GM23338 (cell line): ENCODE results near the gene SCAMP1.

Experiments used
- CREB1 ChIP-seq: fragments of 250-450 bp; sonication (Bioruptor Pico); IDR thresholded peaks from 2 replicates; pipeline ENCODE4 v1.5.0; 2020; ENCODE audit warnings: low read depth, mild to moderate bottlenecking, moderate library complexity
- CTCF ChIP-seq, 2 experiments: fragments of 200-600 bp in 1 of 2; sonication (generic) in 1 of 2; conservative IDR thresholded peaks; 2 replicates each; pipeline versions ENCODE4 v1.5.1 to v1.6.1; 2016 to 2017; ENCODE audit warnings: antibody characterized with exemption in 2 of 2, low read depth in 2 of 2, mild to moderate bottlenecking in 2 of 2, moderate library complexity in 1 of 2
- EZH2 ChIP-seq: fragments of 200-600 bp; sonication (generic); IDR thresholded peaks from one replicate; pipeline ENCODE4 v1.8.0; 2017; ENCODE audit warnings: antibody characterized with exemption, mild to moderate bottlenecking, low read depth; ENCODE audit not compliant: unreplicated experiment
- EZH2phosphoT487 ChIP-seq: fragments of 200-600 bp; sonication (generic); IDR thresholded peaks from one replicate; pipeline ENCODE4 v1.8.1; 2018; ENCODE audit warnings: antibody characterized with exemption; ENCODE audit not compliant: unreplicated experiment
- JUNB ChIP-seq: IDR thresholded peaks from one replicate; pipeline ENCODE4 v1.6.1; 2016; ENCODE audit warnings: antibody characterized with exemption; ENCODE audit not compliant: unreplicated experiment
- NANOG ChIP-seq: IDR thresholded peaks from 2 replicates; pipeline ENCODE4 v1.6.1; 2016; ENCODE audit warnings: antibody characterized with exemption, borderline replicate concordance
- POLR2AphosphoS5 ChIP-seq: IDR thresholded peaks from 2 replicates; pipeline ENCODE4 v1.6.1; 2016; ENCODE audit warnings: antibody characterized with exemption, low read depth
- REST ChIP-seq: IDR thresholded peaks from one replicate; pipeline ENCODE4 v1.6.1; 2018; ENCODE audit warnings: antibody characterized with exemption; ENCODE audit not compliant: unreplicated experiment
- STAT1 ChIP-seq: IDR thresholded peaks from one replicate; pipeline ENCODE4 v1.6.1; 2016; ENCODE audit warnings: antibody characterized with exemption; ENCODE audit not compliant: unreplicated experiment
- ZNF331 ChIP-seq: fragments of 250-450 bp; sonication (Bioruptor Pico); IDR thresholded peaks from 2 replicates; pipeline ENCODE4 v1.5.0; 2020; ENCODE audit warnings: low read depth, mild to moderate bottlenecking, moderate library complexity
- TF ChIP-seq, protein P1 (sequence below): fragments of 250-450 bp; sonication (Bioruptor Pico); IDR thresholded peaks from 2 replicates; pipeline ENCODE4 v1.5.0; 2020; ENCODE audit warnings: mild to moderate bottlenecking, moderate library complexity

DNA sequence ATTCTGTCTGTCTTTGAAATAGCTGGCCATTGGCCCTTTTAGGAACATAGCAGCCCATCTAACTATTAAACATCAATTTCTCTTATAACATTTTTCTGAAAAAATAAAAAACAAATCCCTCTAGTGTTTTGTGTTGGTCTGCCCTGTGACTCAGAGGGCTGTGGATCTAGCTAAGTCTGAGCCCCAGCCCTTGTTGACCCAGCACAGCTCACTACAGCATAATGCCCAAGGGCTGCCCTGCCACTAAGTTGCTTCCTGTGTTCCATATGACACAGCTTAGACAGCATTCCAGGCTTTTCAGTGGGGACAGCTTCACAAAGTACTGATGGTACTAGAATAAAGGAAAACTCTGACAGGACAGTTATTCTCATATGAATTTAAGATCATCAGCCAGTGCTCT is 136.0 kb downstream of the SCAMP1 start:
- TF ChIP-seq CTCF (conservative IDR thresholded peaks at IDR 0.05; ENCODE audit: low read depth in 2 of 2) (no peak), EZH2 (no peak), POLR2AphosphoS5 (no peak), EZH2phosphoT487 (no peak), REST (no peak), CREB1 (CRISPR knock-in tag) (no peak), JUNB (no peak), NANOG (no peak), ZNF331 (CRISPR knock-in tag) (no peak), STAT1 (no peak)
- TF ChIP-seq, protein P1, sequence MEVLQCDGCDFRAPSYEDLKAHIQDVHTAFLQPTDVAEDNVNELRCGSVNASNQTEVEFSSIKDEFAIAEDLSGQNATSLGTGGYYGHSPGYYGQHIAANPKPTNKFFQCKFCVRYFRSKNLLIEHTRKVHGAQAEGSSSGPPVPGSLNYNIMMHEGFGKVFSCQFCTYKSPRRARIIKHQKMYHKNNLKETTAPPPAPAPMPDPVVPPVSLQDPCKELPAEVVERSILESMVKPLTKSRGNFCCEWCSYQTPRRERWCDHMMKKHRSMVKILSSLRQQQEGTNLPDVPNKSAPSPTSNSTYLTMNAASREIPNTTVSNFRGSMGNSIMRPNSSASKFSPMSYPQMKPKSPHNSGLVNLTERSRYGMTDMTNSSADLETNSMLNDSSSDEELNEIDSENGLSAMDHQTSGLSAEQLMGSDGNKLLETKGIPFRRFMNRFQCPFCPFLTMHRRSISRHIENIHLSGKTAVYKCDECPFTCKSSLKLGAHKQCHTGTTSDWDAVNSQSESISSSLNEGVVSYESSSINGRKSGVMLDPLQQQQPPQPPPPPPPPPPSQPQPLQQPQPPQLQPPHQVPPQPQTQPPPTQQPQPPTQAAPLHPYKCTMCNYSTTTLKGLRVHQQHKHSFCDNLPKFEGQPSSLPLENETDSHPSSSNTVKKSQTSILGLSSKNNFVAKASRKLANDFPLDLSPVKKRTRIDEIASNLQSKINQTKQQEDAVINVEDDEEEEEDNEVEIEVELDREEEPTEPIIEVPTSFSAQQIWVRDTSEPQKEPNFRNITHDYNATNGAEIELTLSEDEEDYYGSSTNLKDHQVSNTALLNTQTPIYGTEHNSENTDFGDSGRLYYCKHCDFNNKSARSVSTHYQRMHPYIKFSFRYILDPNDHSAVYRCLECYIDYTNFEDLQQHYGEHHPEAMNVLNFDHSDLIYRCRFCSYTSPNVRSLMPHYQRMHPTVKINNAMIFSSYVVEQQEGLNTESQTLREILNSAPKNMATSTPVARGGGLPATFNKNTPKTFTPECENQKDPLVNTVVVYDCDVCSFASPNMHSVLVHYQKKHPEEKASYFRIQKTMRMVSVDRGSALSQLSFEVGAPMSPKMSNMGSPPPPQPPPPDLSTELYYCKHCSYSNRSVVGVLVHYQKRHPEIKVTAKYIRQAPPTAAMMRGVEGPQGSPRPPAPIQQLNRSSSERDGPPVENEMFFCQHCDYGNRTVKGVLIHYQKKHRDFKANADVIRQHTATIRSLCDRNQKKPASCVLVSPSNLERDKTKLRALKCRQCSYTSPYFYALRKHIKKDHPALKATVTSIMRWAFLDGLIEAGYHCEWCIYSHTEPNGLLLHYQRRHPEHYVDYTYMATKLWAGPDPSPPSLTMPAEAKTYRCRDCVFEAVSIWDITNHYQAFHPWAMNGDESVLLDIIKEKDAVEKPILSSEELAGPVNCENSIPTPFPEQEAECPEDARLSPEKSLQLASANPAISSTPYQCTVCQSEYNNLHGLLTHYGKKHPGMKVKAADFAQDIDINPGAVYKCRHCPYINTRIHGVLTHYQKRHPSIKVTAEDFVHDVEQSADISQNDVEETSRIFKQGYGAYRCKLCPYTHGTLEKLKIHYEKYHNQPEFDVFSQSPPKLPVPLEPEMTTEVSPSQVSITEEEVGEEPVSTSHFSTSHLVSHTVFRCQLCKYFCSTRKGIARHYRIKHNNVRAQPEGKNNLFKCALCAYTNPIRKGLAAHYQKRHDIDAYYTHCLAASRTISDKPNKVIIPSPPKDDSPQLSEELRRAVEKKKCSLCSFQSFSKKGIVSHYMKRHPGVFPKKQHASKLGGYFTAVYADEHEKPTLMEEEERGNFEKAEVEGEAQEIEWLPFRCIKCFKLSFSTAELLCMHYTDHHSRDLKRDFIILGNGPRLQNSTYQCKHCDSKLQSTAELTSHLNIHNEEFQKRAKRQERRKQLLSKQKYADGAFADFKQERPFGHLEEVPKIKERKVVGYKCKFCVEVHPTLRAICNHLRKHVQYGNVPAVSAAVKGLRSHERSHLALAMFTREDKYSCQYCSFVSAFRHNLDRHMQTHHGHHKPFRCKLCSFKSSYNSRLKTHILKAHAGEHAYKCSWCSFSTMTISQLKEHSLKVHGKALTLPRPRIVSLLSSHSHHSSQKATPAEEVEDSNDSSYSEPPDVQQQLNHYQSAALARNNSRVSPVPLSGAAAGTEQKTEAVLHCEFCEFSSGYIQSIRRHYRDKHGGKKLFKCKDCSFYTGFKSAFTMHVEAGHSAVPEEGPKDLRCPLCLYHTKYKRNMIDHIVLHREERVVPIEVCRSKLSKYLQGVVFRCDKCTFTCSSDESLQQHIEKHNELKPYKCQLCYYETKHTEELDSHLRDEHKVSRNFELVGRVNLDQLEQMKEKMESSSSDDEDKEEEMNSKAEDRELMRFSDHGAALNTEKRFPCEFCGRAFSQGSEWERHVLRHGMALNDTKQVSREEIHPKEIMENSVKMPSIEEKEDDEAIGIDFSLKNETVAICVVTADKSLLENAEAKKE (CRISPR knock-in tag), result no peak
